HL-60/S4 treated with phorbol 12-myristate 13-acetate at 8.2 ng/mL for 4 days and 3 days (cell line): ENCODE data around the gene NUP37.

Source experiments
- in situ Hi-C: fragments of 300-500 bp; cut with MboI; formaldehyde crosslinking; loops from 2 replicates; pipeline ENCODE4 v1.15.0; 2022; ENCODE audit warnings: low sequenced_read_pairs

NUP37 gene

GRCh38 chr12:102033991-102034745 is 85.7 kb downstream of the NUP37 start:
- in situ Hi-C loops: no loop called here

GRCh38 chr12:102031852-102032251 is 88.1 kb downstream of the NUP37 start:
- in situ Hi-C loops: no loop called here

GRCh38 chr12:102029141-102029540 is 90.8 kb downstream of the NUP37 start:
- in situ Hi-C loops: no loop called here

- in situ Hi-C loops: no loop called here
Measured at GRCh38 chr12:102026728-102027127, 93.2 kb downstream of the NUP37 start.

GRCh38 chr12:102024765-102025164 is 95.1 kb downstream of the NUP37 start:
- in situ Hi-C loops: no loop called here

- in situ Hi-C loops: no loop called here
Measured at GRCh38 chr12:102023343-102023930, 96.5 kb downstream of the NUP37 start.
